Esophagus muscularis mucosa (tissue), 4 donors: ENCODE results near the gene PARN. TPM values are rescaled to one million over a fixed set of nuclear protein-coding genes. Genes with fewer than 3 reads are reported as not detected.

ENCODE experiments used
- DNase-seq: peaks from one replicate; pipeline ENCODE4 v3.0.0-alpha.2; 2017; ENCODE audit errors: extremely low spot score
- H3K27ac ChIP-seq, 4 donors: fragments of 200-600 bp; sonication (generic); replicated peaks in 1 of 4; 1 replicate in 3 of 4; 2 replicates in 1 of 4; pipeline ENCODE4 v1.5.1; 2016 to 2019; ENCODE audit warnings: mild to moderate bottlenecking in 1 of 4
- H3K27me3 ChIP-seq, 4 donors: fragments of 200-600 bp; sonication (generic); one replicate each; pipeline versions ENCODE4 v1.5.1 to v1.6.0; 2016 to 2019
- H3K36me3 ChIP-seq, 4 donors: fragments of 200-600 bp; sonication (generic); one replicate each; pipeline ENCODE4 v1.5.1; 2016 to 2019
- H3K4me1 ChIP-seq, 4 donors: fragments of 200-600 bp; sonication (generic); one replicate each; pipeline ENCODE4 v1.5.1; 2016 to 2019
- H3K4me3 ChIP-seq, 4 donors: fragments of 200-600 bp; sonication (generic); 1 replicate in 2 of 4; 2 replicates in 2 of 4; pipeline ENCODE4 v1.5.1; 2016 to 2019; ENCODE audit warnings: mild to moderate bottlenecking in 4 of 4, moderate library complexity in 1 of 4
- H3K9me3 ChIP-seq, 4 donors: fragments of 200-600 bp; sonication (generic); 1 replicate in 3 of 4; 2 replicates in 1 of 4; pipeline ENCODE4 v1.5.1; 2016 to 2019
- EP300 ChIP-seq: sonication (generic); formaldehyde crosslinking; IDR thresholded peaks from one replicate; pipeline ENCODE4 v1.6.1; 2017; ENCODE audit warnings: antibody characterized with exemption
- POLR2A ChIP-seq: fragments of 450-650 bp; IDR thresholded peaks from one replicate; pipeline ENCODE4 v1.6.1; 2017; ENCODE audit warnings: antibody characterized with exemption, moderate library complexity, mild to moderate bottlenecking, low read depth
- POLR2AphosphoS5 ChIP-seq, 2 donors: sonication (generic); formaldehyde crosslinking; IDR thresholded peaks; one replicate each; pipeline ENCODE4 v1.6.1; 2017; ENCODE audit warnings: antibody characterized with exemption in 2 of 2
- WGBS: methylation state at CpG from one replicate; pipeline ENCODE4 v1.1.5; 2018; 5-methylcytosine and 5-hydroxymethylcytosine counted together
- intact Hi-C: fragments of 100-400 bp; cut with DNase I; formaldehyde crosslinking; loops from one replicate; pipeline ENCODE4 v1.15.1; 2023
- total RNA-seq, 4 donors: library from RNA; depleted of rRNA; stranded (reverse); fragments of >200 nt; gene quantifications; one replicate each; pipeline versions ENCODE4 v1.1.0 to v1.2.1, GENCODE V29; 2016
- TF ChIP-seq, protein P1 (sequence below), 3 experiments: fragments of 200-600 bp in 2 of 3; fragments of 450-650 bp in 1 of 3; sonication (generic) in 2 of 3; IDR thresholded peaks; one replicate each; pipeline ENCODE4 v1.5.1; 2017 to 2019; ENCODE audit warnings: antibody characterized with exemption in 3 of 3, mild to moderate bottlenecking in 2 of 3, moderate library complexity in 1 of 3

Gene PARN
- total RNA-seq, 4 donors from 2014 or later, result 32.6 to 43.5 (median 36.1) TPM

DNA sequence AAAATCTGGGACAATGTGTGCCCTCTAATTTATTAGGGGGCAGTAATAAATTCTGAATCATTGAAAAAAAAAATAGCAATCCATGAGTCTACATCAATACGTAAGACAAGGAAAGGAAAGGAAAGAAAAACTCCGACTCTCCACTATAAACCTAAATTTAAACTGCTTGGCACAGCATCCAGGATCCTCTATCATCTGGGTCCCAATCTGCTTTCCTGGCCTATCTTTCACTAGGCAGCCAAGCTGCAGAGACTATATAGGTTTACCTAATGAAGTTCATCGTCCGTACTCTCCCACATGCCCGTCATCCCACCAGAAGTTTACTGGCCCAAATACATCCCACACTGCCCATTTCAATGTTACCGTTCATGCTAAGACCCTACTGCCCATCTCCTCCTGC is 179.2 kb downstream of the PARN start:
- 95% methylated on average over 6 of the region's 6 CpGs for WGBS
- no peaks in the 10 kb centered on the region for H3K4me1 ChIP-seq
- DNase-seq, result no peak
- no peak overlapping the region for H3K27ac ChIP-seq
- no peaks in the 10 kb centered on the region for H3K9me3 ChIP-seq
- no peaks in the 10 kb centered on the region for H3K27me3 ChIP-seq
- TF ChIP-seq EP300 (no peak), POLR2A (no peak), POLR2AphosphoS5 (IDR thresholded peaks at IDR 0.05) (no peak)
- TF ChIP-seq, protein P1, sequence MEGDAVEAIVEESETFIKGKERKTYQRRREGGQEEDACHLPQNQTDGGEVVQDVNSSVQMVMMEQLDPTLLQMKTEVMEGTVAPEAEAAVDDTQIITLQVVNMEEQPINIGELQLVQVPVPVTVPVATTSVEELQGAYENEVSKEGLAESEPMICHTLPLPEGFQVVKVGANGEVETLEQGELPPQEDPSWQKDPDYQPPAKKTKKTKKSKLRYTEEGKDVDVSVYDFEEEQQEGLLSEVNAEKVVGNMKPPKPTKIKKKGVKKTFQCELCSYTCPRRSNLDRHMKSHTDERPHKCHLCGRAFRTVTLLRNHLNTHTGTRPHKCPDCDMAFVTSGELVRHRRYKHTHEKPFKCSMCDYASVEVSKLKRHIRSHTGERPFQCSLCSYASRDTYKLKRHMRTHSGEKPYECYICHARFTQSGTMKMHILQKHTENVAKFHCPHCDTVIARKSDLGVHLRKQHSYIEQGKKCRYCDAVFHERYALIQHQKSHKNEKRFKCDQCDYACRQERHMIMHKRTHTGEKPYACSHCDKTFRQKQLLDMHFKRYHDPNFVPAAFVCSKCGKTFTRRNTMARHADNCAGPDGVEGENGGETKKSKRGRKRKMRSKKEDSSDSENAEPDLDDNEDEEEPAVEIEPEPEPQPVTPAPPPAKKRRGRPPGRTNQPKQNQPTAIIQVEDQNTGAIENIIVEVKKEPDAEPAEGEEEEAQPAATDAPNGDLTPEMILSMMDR (IDR thresholded peaks at IDR 0.05), result no peak
- intact Hi-C loops, result no loop called here
- peaks cover 4 to 10% (median 8%) of the 10 kb centered on the region in 4 donors for H3K36me3 ChIP-seq
- H3K4me3 ChIP-seq, result no peak overlapping the region

DNA sequence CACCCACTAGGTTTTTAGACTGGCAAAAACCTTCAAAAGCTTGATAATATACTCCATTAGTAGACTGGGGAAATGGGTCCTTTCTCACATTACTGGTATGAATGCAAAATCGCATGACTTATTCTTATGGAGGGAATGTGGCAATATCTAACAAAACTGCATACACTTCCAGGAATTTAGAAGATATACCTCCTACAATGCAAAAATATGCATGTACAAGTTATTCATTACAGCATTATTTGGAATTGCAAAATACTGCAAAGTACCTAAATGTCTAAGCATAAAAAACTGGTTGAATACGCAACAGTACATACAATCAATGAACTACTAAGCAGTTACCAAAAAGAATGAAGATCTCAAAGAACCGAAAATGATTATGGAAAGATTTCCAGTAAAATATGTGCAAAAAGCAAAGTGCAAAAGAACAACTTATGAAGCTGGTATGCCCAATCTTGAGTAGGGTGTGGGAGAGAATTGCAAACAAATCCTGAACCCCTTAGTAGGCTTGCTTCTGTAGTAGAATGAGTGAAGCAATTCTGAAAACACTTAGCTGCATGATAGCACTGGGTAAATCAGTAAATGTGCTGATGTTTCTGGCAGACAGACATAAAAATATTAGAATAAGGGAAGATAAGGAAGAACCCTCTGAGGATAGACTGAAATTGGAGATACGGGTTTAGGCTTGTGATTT is 180.1 kb downstream of the PARN start:
- intact Hi-C loops, result no loop called here
- TF ChIP-seq POLR2A (no peak), POLR2AphosphoS5 (IDR thresholded peaks at IDR 0.05) (no peak), EP300 (no peak)
- TF ChIP-seq, protein P1 (IDR thresholded peaks at IDR 0.05), result no peak
- WGBS, result 92% methylated on average over 4 of the region's 4 CpGs
- H3K27me3 ChIP-seq, result no peaks in the 10 kb centered on the region
- no peak for DNase-seq
- no peaks in the 10 kb centered on the region for H3K4me1 ChIP-seq
- H3K9me3 ChIP-seq, result no peaks in the 10 kb centered on the region
- H3K36me3 ChIP-seq, result peaks cover 8 to 17% (median 13%) of the 10 kb centered on the region in 4 donors
- no peak overlapping the region for H3K4me3 ChIP-seq
- no peak overlapping the region for H3K27ac ChIP-seq

DNA sequence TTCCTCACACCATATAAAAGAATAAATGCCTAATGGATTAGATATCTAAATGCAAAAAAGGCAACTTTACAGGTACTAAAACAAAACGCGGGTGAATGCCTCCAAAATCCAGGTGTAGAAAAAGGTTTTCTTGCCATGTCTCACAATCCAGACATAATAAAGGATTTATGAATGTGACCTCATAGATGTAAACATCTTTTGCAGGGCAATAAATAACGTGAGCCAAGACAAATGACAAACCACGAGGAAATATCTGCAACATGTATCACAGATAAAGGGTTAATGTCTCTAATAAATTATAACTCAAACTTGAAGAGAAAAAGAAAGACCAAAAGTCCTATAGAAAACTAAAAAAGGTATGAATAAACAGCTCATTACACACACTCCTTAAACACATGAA is 180.7 kb downstream of the PARN start:
- Histone ChIP-seq H3K4me3 (no peak overlapping the region), H3K9me3 (no peaks in the 10 kb centered on the region), H3K27me3 (no peaks in the 10 kb centered on the region), H3K27ac (no peak overlapping the region), H3K4me1 (no peaks in the 10 kb centered on the region), H3K36me3 (peaks cover 8 to 17% (median 13%) of the 10 kb centered on the region in 4 donors)
- no peak for DNase-seq
- intact Hi-C loops, result no loop called here
- WGBS, result 85% methylated on average over 4 of the region's 4 CpGs
- TF ChIP-seq POLR2AphosphoS5 (IDR thresholded peaks at IDR 0.05), result no peak
- TF ChIP-seq, protein P1 (IDR thresholded peaks at IDR 0.05), result no peak
- no peak for TF ChIP-seq POLR2A
- no peak for TF ChIP-seq EP300

DNA sequence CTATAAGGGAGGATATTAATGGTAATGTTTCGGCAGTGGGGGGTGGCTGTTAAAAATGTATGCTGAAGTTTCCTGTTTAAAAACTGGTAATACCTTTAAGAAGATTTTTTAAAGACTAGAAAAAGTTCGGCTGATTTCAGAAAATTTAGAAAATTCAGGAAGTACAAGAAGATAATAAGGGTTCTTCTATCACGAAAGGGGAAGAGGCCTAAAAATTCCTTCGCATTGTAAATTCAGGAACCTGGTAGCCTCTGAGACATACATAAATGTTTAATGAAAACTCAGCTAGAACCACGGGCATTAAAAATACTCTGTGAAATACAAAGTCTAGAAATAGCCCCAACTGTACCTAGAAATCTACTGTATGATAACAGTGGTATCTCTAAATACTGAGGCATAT is 181.2 kb downstream of the PARN start:
- no peak for DNase-seq
- Histone ChIP-seq H3K4me3 (no peak overlapping the region), H3K4me1 (no peaks in the 10 kb centered on the region), H3K27ac (no peak overlapping the region), H3K9me3 (no peaks in the 10 kb centered on the region), H3K27me3 (no peaks in the 10 kb centered on the region), H3K36me3 (peaks cover 8 to 18% (median 13%) of the 10 kb centered on the region in 4 donors)
- TF ChIP-seq, protein P1 (IDR thresholded peaks at IDR 0.05), result no peak
- no peak for TF ChIP-seq POLR2A
- intact Hi-C loops, result no loop called here
- 87% methylated on average over 5 of the region's 5 CpGs for WGBS

DNA sequence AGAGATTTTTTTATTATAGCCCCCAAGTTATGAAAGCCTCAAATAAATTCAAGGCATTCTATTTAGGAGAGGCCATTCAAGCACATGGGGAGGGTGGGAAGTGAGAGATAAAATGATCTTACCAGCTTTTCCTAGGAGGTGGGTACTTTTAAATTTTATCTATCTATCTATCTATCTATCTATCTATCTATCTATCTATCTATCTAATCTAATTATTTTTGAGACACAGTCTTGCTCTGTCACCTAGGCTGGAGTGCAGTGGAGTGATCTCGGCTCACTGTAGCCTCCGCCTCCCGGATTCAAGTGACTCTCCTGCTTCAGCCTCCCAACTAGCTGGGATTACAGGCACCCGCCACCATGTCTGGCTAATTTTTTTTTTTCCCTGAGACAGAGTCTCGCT is 182.3 kb downstream of the PARN start:
- WGBS, result 93% methylated on average over 5 of the region's 5 CpGs
- no peaks in the 10 kb centered on the region for H3K9me3 ChIP-seq
- intact Hi-C loops, result no loop called here
- peaks cover 8 to 23% (median 13%) of the 10 kb centered on the region in 4 donors for H3K36me3 ChIP-seq
- TF ChIP-seq POLR2AphosphoS5 (IDR thresholded peaks at IDR 0.05), result no peak
- TF ChIP-seq, protein P1 (IDR thresholded peaks at IDR 0.05), result no peak
- no peak for TF ChIP-seq EP300
- no peak for TF ChIP-seq POLR2A
- no peak overlapping the region for H3K27ac ChIP-seq
- H3K4me3 ChIP-seq, result no peak overlapping the region
- H3K4me1 ChIP-seq, result no peaks in the 10 kb centered on the region
- no peak for DNase-seq
- H3K27me3 ChIP-seq, result no peaks in the 10 kb centered on the region
